Testis (tissue), 3 donors: ENCODE results near the gene POLR3H. TPM values are rescaled to one million over a fixed set of nuclear protein-coding genes. Genes with fewer than 3 reads are reported as not detected.
A peak's percentile ranks its signal among the peaks of the same experiment; 100 is the strongest.

Source experiments
- DNase-seq: peaks from one replicate; pipeline ENCODE4 v3.0.0-alpha.2; 2019
- H3K27ac ChIP-seq, 2 donors: fragments of 200-600 bp; sonication (generic); one replicate each; pipeline ENCODE4 v1.5.1; 2019
- H3K27me3 ChIP-seq: fragments of 200-600 bp; sonication (generic); one replicate; pipeline ENCODE4 v1.5.1; 2019
- H3K36me3 ChIP-seq: fragments of 200-600 bp; sonication (generic); one replicate; pipeline ENCODE4 v1.5.1; 2017; ENCODE audit warnings: low read depth; ENCODE audit errors: missing control alignments
- H3K4me1 ChIP-seq: fragments of 200-600 bp; sonication (generic); one replicate; pipeline ENCODE4 v1.5.1; 2019
- H3K4me3 ChIP-seq, 2 donors: fragments of 200-600 bp; sonication (generic); one replicate each; pipeline ENCODE4 v1.5.1; 2017 to 2019
- H3K9me3 ChIP-seq: fragments of 200-600 bp; sonication (generic); one replicate; pipeline ENCODE4 v1.5.1; 2017
- CTCF ChIP-seq, 3 experiments: fragments of 450-650 bp in 2 of 3; fragments of 200-600 bp in 1 of 3; sonication (generic) in 1 of 3; IDR thresholded peaks; one replicate each; pipeline ENCODE4 v1.5.1; 2016 to 2019; ENCODE audit warnings: antibody characterized with exemption in 3 of 3, mild to moderate bottlenecking in 2 of 3, moderate library complexity in 1 of 3
- POLR2A ChIP-seq: fragments of 450-650 bp; IDR thresholded peaks from one replicate; pipeline ENCODE4 v1.6.1; 2017; ENCODE audit warnings: antibody characterized with exemption, mild to moderate bottlenecking, moderate library complexity
- WGBS, 2 donors: methylation state at CpG; one replicate each; pipeline ENCODE4 v1.1.5; 2018; 5-methylcytosine and 5-hydroxymethylcytosine counted together
- intact Hi-C: fragments of 100-400 bp; cut with DNase I; formaldehyde crosslinking; loops from one replicate; pipeline ENCODE4 v1.15.1; 2023; ENCODE audit warnings: low total_unique reads
- polyA plus RNA-seq: library from polyadenylated mRNA; stranded (reverse); fragments of 350-450 nt; fragmentation: Illumina TruSeq; extraction: RNeasy Lipid Tissue Mini Kit (QIAGEN cat#74804); gene quantifications from one replicate; pipeline ENCODE4 v1.2.3, GENCODE V29; 2014; ENCODE audit warnings: low read depth, low replicate concordance; ENCODE audit not compliant: insufficient read depth
- total RNA-seq, 2 donors: library from RNA; depleted of rRNA; stranded (reverse); fragments of >200 nt; gene quantifications; one replicate each; pipeline ENCODE4 v1.2.3, GENCODE V29; 2016

Gene POLR3H
- total and polyA plus RNA-seq, 3 donors from 2014 or later, result 23.3 to 38.9 (median 24.6) TPM

DNA sequence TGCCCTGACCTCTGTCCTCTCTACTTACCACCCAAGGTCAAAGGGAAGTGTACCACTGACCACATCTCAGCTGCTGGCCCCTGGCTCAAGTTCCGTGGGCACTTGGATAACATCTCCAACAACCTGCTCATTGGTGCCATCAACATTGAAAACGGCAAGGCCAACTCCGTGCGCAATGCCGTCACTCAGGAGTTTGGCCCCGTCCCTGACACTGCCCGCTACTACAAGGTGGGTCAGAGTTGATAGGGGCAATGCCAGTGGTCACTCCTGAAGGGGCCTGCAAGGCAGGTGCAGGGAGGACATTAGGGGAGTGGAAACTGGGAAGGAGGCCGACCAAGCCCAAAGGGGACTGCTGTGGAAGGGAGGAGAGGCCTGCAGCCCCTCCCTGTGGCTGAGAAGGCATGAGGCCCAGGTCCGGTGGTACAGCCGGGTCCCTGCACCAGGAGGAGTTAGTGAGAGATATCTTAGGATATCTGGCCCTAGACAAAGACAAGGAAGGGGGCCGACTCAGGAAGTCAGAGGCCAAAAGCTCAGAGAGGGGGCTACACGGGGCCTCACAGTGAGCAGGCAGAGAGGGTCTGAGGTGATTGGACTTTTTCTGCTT, 17.9 kb downstream of the POLR3H start:
- H3K4me1 ChIP-seq, result peaks cover 38% of the 10 kb centered on the region
- H3K27ac ChIP-seq, result peak overlapping the region; percentile 81 to 83
- H3K4me3 ChIP-seq, result no peak overlapping the region
- 71% methylated on average over 12 of the region's 12 CpGs for WGBS, 2 donors
- DNase-seq, result no peak
- no peak for TF ChIP-seq CTCF (IDR thresholded peaks at IDR 0.05)
- H3K9me3 ChIP-seq, result no peaks in the 10 kb centered on the region
- intact Hi-C loops, result no loop called here
- no peaks in the 10 kb centered on the region for H3K27me3 ChIP-seq
- H3K36me3 ChIP-seq, result no peaks in the 10 kb centered on the region

- no peak overlapping the region for H3K4me3 ChIP-seq
- WGBS, 2 donors, result 88 to 92% methylated on average over 8 to 13 of the region's 13 CpGs
- no peaks in the 10 kb centered on the region for H3K36me3 ChIP-seq
- no peak for DNase-seq
- H3K9me3 ChIP-seq, result no peaks in the 10 kb centered on the region
- no peak for TF ChIP-seq CTCF (IDR thresholded peaks at IDR 0.05)
- TF ChIP-seq POLR2A, result no peak
- intact Hi-C loops, result no loop called here
- no peaks in the 10 kb centered on the region for H3K27me3 ChIP-seq
- peak overlapping the region; percentile 81 to 83 for H3K27ac ChIP-seq
- H3K4me1 ChIP-seq, result peaks cover 38% of the 10 kb centered on the region
Observed at GRCh38 chr22:41525450-41526225, 18.6 kb downstream of the POLR3H start.

GRCh38 chr22:41524809-41525449, 19.3 kb downstream of the POLR3H start:
- WGBS, 2 donors, result 53 to 58% methylated on average over 10 to 17 of the region's 17 CpGs
- H3K9me3 ChIP-seq, result no peaks in the 10 kb centered on the region
- no peak for DNase-seq
- intact Hi-C loops, result no loop called here
- peaks cover 34% of the 10 kb centered on the region for H3K4me1 ChIP-seq
- peak overlapping the region; percentile 81 to 83 for H3K27ac ChIP-seq
- H3K36me3 ChIP-seq, result no peaks in the 10 kb centered on the region
- TF ChIP-seq CTCF (IDR thresholded peaks at IDR 0.05) (no peak), POLR2A (no peak)
- no peak overlapping the region for H3K4me3 ChIP-seq
- no peaks in the 10 kb centered on the region for H3K27me3 ChIP-seq

- no peaks in the 10 kb centered on the region for H3K9me3 ChIP-seq
- H3K36me3 ChIP-seq, result no peaks in the 10 kb centered on the region
- H3K27ac ChIP-seq, result peak overlapping the region; percentile 81 to 83
- intact Hi-C loops, result no loop called here
- no peaks in the 10 kb centered on the region for H3K27me3 ChIP-seq
- WGBS, 2 donors, result 40 to 71% methylated on average over 9 to 13 of the region's 13 CpGs
- DNase-seq, result peak; percentile 86
- peaks cover 34% of the 10 kb centered on the region for H3K4me1 ChIP-seq
- no peak overlapping the region for H3K4me3 ChIP-seq
- TF ChIP-seq CTCF (IDR thresholded peaks at IDR 0.05) (no peak), POLR2A (no peak)
Observed at GRCh38 chr22:41524251-41524661, 20.0 kb downstream of the POLR3H start.
